Measurements from ENCODE around the gene MGLL.
"Not testable (repeated sequence)": the region's sequence is repeated elsewhere in the genome, so short reads cannot be mapped to it uniquely, and the experiment has no call there.

Gene MGLL

DNA sequence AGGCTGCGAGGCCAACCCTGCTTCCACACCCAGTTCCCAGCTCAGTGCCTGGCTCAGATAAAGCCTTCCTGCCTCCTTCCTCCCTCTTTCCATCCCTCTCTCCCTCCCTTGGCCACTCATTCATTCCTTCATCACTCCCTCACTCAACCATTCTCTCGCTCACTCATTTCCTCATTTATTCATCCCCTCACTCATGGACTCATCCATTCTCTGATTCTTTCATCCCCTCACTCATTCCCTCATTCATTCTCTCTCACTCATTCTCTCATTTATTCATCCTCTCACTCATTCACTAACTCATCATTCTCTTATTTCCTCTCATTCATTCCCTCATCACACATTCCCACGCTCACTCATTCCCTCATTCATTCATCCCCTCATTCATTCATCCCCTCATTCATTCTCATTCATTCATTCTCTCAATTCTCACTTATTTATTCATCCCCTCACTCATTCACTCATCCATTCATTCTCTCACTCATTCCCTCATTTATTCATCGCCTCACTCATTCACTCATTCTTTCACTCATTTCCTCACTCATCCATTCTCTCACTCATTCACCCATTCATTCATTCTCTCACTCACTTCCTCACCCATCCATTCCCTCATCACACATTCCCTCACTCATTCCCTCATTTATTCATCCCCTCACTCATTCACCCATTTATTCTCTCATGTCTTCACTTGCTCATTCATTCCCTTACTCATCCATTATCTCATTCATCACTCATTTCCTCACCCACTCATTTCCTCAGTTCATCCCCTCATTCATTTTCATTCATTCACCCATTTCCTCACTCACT is 136.4 kb downstream of the MGLL start:
- DNase-seq: no peak

DNA sequence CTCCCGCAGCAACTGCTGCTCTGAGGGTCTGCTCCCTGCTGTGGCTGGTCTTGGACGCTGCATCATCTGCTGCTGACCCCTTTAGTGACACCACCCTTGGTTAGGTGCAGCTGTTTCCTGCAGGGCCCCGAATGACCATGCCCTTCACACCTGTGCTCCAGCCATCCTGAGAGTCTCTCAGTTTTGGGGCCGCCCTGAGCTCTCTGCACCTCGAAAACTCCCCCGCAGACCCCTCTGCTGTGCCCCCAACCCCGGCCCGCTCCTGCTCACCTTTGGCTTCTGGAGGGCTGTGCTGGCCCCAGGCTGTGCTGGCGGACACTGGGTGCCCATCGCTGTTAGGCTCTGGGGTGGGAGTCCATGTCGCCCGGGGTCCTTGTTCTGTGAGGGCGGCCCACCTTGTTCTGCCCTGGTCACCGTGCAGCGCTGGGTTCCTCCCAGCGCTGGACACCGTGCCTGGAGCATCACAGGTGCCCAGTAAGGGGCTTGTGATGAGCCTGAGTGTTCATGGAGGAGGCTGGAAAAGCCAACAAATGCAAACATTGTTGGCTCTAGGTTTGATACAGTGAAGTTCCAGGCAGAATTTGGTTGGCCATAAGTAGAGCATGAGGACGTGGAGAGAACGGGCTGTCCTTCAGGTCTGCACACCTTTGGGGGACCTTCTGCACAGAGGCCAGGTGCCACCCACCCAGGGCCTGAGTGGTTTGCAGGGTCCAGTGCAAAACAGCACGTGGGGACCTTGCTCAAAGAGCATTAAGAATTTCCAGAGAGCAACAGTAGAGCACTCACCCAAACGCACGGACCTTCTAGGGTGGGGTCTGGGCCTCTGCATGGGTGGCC is 137.2 kb downstream of the MGLL start:
- DNase-seq: no peak

DNA sequence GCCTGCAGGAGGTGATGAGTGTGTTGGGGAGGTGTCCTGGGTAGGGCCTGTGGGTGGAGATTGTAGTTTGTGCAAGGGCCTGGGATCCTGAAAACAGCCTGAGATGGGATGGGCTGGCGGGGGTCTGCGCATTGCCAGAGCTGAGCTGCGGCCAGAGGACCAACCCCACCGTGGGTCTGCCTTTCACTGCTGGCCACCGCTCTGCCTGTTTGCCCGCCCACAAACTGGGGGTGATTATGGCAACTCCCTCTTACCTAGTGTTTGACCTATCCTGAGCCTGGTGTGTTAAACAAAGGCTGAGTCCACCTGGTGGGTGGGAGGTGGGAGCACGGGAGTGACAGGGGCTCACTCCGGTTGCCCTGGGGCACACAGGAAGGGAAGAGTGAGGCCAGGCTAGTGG is 139.8 kb downstream of the MGLL start:
- DNase-seq: no peak

DNA sequence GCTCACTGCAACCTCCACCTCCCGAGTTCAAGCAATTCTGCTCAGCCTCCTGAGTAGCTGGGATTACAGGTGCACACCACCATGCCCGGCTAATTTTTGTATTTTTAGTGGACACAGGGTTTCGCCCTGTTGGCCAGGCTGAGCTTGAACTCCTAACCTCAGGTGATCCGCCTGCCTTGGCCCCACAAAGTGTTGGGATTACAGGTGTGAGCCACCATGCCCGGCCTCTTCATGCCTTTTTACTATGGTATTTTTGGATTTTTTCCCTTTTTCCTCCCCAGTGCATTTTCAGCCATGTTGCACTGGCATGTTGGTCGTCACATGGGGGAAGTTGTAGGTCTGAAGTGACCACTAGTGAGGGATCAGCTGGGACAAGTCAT is 140.2 kb downstream of the MGLL start:
- DNase-seq: not testable (repeated sequence)

DNA sequence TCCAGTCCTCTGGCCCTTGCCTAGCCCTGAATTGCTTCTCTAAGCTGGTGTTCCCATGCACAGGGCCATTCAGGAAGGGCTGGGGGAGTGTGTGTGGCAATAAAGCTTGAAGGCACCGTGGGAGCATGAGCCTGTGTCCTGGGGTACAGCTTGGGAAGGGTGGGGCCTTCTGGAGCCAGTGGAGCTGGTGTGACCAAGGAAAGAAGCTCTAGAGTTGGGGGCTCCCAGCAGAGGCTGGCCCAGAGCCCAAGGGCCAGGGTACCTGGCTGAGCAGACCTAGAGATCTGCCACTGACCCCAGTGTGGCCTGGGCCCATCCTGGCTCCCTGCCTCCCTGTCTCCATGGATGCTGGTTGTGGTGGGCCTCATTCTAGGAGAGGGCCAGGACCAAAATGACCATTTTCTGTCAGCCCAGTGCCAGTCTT is 141.5 kb downstream of the MGLL start:
- no peak for DNase-seq

DNA sequence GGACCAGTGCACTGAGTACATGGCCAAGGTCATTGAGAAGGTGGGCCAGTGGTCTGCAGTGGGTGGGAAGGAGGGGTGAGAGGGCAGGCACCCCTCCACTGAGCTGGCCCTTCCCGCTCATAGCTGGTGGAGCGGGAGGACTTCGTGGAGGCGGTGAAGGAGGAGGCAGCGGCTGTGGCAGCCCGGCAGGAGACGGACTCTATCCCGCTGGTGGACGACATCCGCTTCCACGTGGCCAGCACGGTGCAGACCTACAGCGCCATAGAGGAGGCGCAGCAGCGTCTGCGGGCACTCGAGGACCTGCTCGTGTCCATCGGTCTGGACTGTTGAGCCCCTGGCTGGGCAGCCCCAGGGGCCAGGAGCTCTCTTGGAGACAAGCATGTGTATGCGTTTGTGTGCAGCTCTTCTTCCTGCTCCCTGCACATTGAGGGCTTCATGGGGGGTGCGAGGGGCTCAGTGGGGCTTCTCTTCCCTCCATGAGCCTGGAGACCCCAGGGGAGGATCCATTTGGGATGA is 142.1 kb downstream of the MGLL start:
- no peak for DNase-seq

DNA sequence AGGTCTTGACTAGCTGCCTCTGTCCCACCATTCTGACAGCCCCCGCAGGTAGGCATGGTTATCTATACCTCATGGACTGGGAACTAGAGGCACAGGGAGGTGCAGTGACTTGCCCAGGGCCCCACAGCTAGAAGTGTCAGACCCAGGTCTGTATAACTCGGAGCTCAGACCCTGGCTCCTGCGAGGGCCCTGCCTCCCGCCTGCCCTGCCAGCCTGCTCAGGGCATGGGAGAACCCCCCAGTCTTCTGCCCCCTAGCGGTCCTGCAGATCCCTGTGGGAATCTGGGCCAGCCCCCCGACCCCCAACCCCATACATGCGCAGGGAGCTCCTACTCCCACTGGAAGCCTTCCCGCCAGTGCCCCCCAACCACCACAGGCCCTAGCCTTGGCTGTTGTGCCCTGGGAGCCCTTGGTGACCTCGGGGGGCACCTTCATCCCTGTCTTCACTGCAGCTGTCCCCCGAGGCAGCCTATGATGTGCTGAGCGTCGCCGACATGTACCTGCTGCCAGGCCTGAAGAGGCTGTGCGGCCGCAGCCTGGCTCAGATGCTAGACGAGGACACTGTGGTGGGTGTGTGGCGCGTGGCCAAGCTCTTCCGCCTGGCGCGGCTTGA is 142.7 kb downstream of the MGLL start:
- DNase-seq: no peak

DNA sequence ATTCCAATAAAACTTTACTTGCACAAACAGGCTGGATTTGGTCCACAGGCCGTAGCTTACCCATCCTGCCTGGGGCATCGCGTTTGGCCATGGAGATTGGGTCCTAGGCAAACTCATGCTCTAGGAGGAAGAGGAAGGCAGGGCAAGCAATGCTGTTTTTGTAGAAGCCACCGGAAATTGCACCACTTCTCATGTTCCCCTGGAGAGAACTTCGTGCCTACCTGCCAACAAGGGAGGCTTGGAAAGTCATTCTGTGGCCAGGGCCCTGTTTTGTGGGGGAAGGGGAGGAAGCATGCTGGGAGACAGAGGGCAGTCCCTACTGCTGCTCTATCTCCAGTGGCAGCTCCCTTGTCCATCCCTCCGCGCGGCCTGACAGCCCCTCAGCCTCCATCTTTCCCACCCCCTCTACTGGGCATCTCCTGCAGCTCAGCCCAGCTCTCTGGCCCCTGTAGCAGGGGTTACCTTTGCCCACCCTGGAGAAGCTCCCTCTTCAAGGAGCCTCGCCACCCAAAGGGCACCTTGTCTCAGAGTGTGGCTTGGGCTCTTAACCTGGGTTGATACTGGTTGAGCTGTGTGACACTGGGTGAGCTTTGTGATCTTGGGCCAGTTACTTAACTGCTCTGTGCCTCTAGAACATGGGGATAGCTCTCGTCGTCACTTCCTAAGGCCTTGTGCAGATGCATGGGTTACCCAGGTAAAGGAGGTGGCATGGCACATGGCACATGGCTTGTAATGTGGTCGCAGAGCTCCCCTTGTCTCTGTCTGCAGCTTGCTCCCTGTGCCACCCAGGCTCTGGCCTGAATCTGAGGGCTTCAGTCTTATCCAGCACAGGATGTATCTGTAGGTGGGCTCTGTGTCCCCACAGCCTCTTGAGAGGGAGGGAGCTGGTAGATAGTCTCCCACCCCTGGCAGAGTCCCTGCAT is 143.4 kb downstream of the MGLL start:
- DNase-seq: no peak

DNA sequence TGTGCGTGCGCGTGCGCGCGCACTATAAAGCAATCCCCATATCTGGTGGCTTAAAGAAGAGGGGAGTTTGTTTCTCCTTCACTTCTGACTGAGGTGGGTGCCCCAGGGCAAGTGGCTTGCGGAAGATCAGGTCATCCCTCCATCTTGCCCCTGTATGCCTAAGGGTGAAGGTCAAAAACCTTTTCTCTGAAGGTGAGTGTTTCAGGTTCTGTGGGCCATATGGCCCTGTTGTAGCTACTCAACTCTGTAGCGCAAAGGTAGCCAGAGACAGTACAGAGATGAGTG is 144.1 kb downstream of the MGLL start:
- no peak for DNase-seq

DNA sequence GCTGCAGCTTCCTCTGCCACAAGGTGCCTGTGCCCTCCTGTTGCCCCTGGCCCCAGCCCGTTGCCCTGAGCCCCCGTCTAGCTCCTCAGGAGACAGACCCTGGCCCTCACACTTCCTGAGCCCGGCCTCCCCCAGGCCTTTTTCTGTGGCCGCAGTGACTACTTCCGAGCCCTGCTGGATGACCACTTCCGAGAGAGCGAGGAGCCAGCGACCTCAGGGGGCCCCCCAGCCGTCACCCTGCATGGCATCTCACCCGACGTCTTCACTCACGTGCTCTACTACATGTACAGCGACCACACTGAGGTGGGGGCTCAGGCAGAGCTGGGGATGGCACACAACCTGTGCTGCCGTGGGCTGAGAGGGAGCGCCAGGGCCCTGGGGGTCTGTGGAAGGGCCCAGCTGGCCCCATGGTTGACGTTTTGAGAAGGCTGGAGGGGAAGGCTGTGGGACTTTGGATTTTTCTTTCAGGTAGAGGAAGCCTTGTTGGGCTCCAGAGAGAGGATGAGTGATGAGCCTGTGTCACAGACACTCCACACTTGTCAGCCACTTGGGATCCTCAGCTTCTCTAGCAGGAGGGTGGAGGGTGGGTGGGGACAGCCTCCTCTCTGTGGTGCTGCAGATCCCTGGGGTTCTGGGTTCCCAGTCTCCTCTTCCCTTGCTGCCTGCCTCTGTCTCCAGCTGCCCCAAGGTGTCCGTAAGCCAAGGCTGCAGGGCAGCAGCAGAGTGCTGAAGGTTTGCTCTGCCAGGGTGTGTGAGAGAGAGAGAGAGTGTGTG is 144.6 kb downstream of the MGLL start:
- DNase-seq: no peak

DNA sequence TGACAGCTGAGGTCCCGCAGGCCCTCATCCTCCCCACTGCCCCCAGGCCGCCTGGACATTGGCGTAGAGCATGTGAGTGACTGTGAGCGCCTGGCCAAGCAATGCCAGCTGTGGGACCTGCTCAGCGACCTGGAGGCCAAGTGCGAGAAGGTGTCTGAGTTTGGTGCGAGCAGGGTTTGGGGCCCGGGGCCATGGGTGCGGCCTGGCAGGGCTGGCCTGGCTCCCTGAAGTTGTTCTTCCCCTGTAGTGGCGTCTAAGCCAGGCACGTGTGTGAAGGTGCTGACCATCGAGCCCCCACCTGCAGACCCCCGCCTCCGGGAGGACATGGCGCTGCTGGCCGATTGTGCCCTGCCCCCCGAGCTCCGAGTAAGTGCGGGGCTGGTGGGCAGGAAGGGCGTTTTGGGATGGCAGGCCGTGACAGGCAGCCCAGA is 145.4 kb downstream of the MGLL start:
- DNase-seq: no peak

DNA sequence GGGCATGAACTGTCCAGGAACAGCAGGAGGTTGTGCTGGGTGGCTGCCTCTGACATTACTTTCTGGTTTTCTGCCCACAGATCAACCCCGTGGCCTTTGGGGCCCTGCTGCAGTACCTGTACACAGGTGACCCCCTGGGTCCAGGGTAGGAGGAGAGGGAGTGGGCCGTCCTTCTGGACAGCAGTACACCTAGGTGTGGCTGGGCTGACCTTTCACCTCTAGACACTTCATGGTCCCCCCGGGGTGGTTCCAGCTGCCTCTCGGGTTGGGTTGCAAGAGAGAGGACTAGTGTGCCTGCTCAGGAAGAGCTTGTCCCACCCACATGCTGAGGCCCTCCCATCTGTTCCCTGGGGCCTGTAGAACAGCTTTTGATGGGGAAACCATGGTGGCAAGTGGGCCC is 145.9 kb downstream of the MGLL start:
- no peak for DNase-seq

DNA sequence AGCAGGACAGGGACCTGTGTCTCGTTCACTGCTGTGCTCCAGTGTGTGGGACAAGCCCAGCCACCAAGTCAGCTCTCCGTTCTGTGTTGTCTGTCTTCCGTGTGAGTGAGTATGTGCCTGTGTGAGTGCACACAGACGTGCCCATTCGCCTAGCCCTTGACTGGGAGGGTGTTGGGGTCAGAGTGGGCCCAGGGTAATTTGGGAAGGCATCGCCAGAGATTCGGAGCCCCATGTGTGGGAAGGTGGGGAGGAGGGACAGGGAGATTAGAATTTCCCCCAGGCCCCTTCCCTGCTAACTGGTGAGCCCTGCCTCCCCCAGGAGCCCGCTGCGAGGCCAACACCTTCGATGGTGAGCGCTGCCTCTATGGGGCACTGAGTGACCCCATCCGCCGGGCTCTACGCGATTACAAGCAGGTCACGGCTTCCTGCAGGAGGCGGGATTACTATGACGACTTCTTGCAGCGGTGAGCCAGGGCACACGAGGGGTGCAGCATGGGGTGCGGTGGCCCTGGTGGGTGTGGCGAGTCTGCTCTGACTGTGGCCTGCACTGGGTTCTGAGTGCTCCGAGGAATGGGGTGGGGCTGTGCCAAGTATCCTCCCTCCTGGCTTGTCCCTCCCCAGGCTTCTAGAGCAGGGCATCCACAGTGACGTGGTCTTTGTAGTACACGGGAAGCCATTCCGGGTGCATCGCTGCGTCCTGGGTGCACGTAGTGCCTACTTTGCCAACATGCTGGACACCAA is 146.5 kb downstream of the MGLL start:
- no peak for DNase-seq

DNA sequence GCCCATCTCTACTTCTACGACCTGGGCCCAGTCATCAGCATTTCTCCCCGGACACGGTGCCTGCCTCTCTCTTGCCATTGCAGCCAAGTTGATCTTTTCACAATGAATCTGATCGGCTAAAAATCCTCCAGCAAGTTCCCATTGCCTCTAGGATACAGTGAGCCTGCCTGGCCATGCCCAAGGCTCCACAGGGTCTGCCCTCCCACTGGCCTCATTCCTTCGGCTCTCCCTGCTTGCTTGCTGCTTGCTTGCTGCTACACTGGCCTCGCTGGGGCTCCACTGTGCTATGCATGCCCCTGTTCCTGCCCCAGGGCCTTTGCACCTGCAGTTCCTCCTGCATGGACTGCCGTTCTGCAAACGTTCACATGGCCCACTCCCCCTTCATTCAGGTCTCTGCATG is 147.5 kb downstream of the MGLL start:
- no peak for DNase-seq

DNA sequence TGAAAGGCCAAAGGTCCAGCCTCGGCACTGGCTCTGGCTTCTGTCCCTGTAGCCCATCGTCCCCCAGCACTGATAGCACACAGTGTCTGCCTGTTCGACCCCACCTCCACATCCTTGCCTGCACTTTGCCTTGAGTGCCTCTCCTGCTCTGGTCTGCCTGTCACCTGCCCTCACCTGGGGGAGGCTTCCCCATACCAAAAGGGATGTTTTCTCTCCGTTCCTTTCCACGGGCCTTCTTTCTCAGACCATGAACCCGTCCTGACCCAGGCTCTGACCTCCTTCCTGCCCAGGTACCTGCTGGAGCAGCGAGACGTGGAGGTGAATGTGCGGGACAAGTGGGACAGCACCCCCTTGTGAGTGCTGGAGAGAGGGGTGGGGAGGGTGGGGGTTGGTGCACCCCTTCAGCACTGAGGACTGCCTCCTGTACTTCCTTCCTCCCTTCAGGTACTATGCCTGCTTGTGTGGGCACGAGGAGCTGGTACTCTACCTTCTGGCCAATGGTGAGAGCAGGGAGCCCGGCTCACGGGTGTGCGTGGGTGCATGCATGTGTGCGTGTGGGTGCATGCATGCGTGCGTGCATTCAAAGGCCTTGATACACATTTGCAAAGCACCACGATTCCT is 148.1 kb downstream of the MGLL start:
- DNase-seq: no peak

DNA sequence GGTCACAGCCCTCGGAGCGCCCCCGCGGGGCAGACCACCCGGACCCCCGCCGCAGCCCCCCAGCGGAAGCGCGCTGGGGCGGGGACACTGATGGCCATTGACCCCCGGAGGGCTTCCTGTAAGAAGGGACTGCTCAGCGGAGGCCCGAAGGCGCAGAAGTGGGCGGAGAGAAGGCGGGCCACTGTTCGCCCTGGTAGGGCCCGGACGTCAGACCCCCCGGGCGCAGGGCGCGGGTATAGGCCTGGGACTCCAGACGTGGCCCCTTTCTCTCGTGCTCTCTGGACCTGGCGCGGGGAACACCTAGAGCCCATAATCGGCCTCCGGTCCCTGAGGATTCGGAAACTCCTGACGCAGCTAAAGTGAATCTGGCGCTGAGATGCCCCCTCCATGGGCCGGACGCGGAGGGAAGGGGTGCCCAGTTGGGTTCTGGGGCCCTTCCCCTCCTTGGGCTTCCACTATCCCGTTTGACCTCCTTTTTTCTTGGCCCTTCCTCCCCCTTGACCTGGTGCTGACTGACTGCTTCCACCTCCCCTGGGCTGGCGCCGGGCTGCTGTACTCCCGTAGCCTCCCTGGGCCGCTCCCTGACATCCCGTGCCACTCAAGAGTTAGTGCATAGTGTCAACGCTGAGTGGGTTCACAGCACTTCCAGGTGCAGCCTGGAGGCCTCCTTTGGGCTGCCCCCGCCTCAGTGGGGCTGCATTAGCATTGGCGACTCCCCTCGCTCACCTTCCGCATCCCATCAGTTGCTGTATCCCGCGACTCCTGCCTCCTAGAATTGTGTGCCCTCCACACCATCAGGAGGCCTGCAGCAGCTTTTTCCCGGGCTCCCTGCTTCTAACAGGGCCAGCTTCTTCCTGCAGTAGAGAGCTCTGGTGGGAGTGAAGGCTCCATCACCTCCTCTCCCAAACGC is 148.9 kb downstream of the MGLL start:
- DNase-seq: peak; percentile 53

DNA sequence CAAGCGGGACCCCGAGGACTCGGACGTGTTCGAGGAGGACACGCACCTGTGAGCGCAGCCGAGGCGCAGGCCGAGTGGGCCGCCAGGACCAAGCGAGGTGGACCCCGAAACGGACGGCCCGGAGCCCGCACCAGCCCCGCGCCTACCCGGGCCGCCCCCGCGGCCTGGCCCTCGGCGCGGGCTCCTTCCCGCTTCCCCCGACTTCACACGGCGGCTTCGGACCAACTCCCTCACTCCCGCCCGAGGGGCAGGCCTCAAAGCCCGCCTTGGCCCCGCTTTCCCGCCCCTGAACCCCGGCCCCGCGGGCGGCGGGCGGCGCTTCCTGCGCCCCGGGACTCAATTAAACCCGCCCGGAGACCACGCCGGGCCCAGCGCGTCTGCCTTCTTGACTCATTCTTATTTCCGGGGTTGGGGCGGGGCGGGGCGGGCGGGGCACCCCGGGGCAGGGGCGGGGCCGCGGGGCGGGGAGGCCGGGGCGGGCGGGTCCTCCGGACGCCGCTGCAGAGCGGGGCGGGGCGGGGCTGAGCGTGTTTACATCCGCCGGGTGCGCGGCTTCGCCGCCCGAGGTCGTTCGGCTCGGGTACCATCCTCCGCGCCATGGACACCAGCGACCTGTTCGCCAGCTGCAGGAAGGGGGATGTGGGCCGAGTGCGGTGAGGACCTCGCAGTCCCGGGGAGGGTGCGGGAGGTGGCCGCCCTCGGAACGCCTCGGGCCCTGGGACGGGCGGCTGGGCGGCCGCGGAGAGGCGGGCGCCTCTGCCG is 149.7 kb downstream of the MGLL start, which contains the start of gene ABTB1:
TSS of gene ABTB1 (plus strand) at position 524 of the 762 bp plus-strand sequence. CDS start at position 598, 74 bp downstream.
- DNase-seq: peak; percentile 90

Data from activated CD4-positive, alpha-beta T cell treated with anti-CD3 and anti-CD28 coated beads, Interleukin-10, Interleukin-2, amounts not matched to agents 100 ng/mL and 50 ng/mL, durations not matched to agents 16 hours and 8 hours (primary cell).